Measurements from ENCODE around the gene CAMK2A.

- TF ChIP-seq GABPA (IDR thresholded peaks at IDR 0.05 in 1 of 2, conservative IDR thresholded peaks at IDR 0.05 in 1 of 2) = no peak
- no peak for TF ChIP-seq ATF3 (IDR thresholded peaks at IDR 0.05)
- TF ChIP-seq CTCF (IDR thresholded peaks at IDR 0.05; ENCODE audit: low read depth, low read length, missing input control) = peak; percentile 91
- TF ChIP-seq REST (IDR thresholded peaks at IDR 0.05) = no peak
- TF ChIP-seq TAF1 (conservative IDR thresholded peaks at IDR 0.05) = no peak
- peak; percentile 96 to 98 for TF ChIP-seq RAD21 (IDR thresholded peaks at IDR 0.05)
- no peak for TF ChIP-seq YY1 (IDR thresholded peaks at IDR 0.05)
- TF ChIP-seq MAX (IDR thresholded peaks at IDR 0.05) = no peak
- TF ChIP-seq JUND (IDR thresholded peaks at IDR 0.05) = no peak
- TF ChIP-seq SP1 (IDR thresholded peaks at IDR 0.05) = no peak
- TF ChIP-seq RXRA (IDR thresholded peaks at IDR 0.05) = no peak
Observed at GRCh38 chr5:150217873-150218692, 71.5 kb downstream of the CAMK2A start.
